Neural progenitor cell (in vitro differentiated cells): Measurements from ENCODE around the gene MELTF. TPM values are rescaled to one million over a fixed set of nuclear protein-coding genes. Genes with fewer than 3 reads are reported as not detected.

Source experiments
- DNase-seq: peaks from one replicate; pipeline ENCODE4 v3.0.0-alpha.2; 2016; ENCODE audit warnings: low spot score
- H2AFZ ChIP-seq: fragments of 200-600 bp; sonication (generic); replicated peaks from 2 replicates; pipeline ENCODE4 v1.6.1; 2016; ENCODE audit warnings: antibody characterized with exemption
- H3F3A ChIP-seq: fragments of 200-600 bp; sonication (generic); 2 replicates; pipeline ENCODE4 v1.6.1; 2016; ENCODE audit warnings: antibody characterized with exemption, low read depth
- H3K27ac ChIP-seq: fragments of 200-600 bp; sonication (generic); 2 replicates; pipeline ENCODE4 v1.5.1; 2016; ENCODE audit warnings: mild to moderate bottlenecking
- H3K27me3 ChIP-seq: fragments of 200-600 bp; sonication (generic); 2 replicates; pipeline ENCODE4 v1.6.1; 2016; ENCODE audit warnings: mild to moderate bottlenecking, moderate library complexity
- H3K36me3 ChIP-seq: fragments of 200-600 bp; sonication (generic); 2 replicates; pipeline ENCODE4 v1.5.1; 2016
- H3K4me1 ChIP-seq: fragments of 200-600 bp; sonication (generic); 2 replicates; pipeline ENCODE4 v1.6.1; 2016; ENCODE audit warnings: mixed run types
- H3K4me2 ChIP-seq: fragments of 200-600 bp; sonication (generic); 2 replicates; pipeline ENCODE4 v1.6.1; 2016
- H3K4me3 ChIP-seq: fragments of 200-600 bp; sonication (generic); 2 replicates; pipeline ENCODE4 v1.5.1; 2016
- H3K79me2 ChIP-seq: fragments of 200-600 bp; sonication (generic); 2 replicates; pipeline ENCODE4 v1.6.1; 2016; ENCODE audit warnings: low read depth
- H3K9ac ChIP-seq: fragments of 200-600 bp; sonication (generic); 2 replicates; pipeline ENCODE4 v1.6.1; 2016
- H3K9me3 ChIP-seq: fragments of 200-600 bp; sonication (generic); 2 replicates; pipeline ENCODE4 v1.5.1; 2016; ENCODE audit warnings: low read depth
- H4K20me1 ChIP-seq: fragments of 200-600 bp; sonication (generic); 2 replicates; pipeline ENCODE4 v1.6.1; 2016; ENCODE audit warnings: low read depth
- H3K27ac Mint-ChIP-seq: 3 replicates; pipeline ENCODE4 v1.8.0; 2021; ENCODE audit warnings: mixed read lengths
- H3K27me3 Mint-ChIP-seq: 2 replicates; pipeline ENCODE4 v1.8.0; 2022; ENCODE audit warnings: low read depth, mild to moderate bottlenecking, inconsistent platforms, moderate library complexity, mixed read lengths; ENCODE audit not compliant: insufficient read depth
- H3K36me3 Mint-ChIP-seq: 3 replicates; pipeline ENCODE4 v1.8.0; 2021; ENCODE audit warnings: mixed read lengths
- H3K4me1 Mint-ChIP-seq: 3 replicates; pipeline ENCODE4 v1.8.0; 2021; ENCODE audit warnings: mixed read lengths
- H3K4me3 Mint-ChIP-seq: 3 replicates; pipeline ENCODE4 v1.8.0; 2021; ENCODE audit warnings: mild to moderate bottlenecking, moderate library complexity, mixed read lengths
- H3K9me3 Mint-ChIP-seq: 3 replicates; pipeline ENCODE4 v1.8.0; 2020; ENCODE audit warnings: mixed read lengths
- CTCF ChIP-seq: fragments of 200-600 bp; sonication (generic); IDR thresholded peaks from 2 replicates; pipeline ENCODE4 v1.5.1; 2017; ENCODE audit warnings: antibody characterized with exemption, mild to moderate bottlenecking
- EZH2 ChIP-seq: fragments of 200-600 bp; sonication (generic); IDR thresholded peaks from 2 replicates; pipeline ENCODE4 v1.6.1; 2017; ENCODE audit warnings: antibody characterized with exemption, mild to moderate bottlenecking, moderate library complexity
- EZH2phosphoT487 ChIP-seq: fragments of 200-600 bp; sonication (generic); IDR thresholded peaks from 2 replicates; pipeline ENCODE4 v1.6.1; 2017; ENCODE audit warnings: antibody characterized with exemption
- total RNA-seq: library from RNA; depleted of rRNA; stranded (reverse); fragments of >200 nt; gene quantifications from 2 replicates; pipeline ENCODE4 v1.2.3, GENCODE V29; 2015; ENCODE audit warnings: low replicate concordance

The MELTF gene
- total RNA-seq, 1 donor from 2014 or later, result 0.28 TPM

DNA sequence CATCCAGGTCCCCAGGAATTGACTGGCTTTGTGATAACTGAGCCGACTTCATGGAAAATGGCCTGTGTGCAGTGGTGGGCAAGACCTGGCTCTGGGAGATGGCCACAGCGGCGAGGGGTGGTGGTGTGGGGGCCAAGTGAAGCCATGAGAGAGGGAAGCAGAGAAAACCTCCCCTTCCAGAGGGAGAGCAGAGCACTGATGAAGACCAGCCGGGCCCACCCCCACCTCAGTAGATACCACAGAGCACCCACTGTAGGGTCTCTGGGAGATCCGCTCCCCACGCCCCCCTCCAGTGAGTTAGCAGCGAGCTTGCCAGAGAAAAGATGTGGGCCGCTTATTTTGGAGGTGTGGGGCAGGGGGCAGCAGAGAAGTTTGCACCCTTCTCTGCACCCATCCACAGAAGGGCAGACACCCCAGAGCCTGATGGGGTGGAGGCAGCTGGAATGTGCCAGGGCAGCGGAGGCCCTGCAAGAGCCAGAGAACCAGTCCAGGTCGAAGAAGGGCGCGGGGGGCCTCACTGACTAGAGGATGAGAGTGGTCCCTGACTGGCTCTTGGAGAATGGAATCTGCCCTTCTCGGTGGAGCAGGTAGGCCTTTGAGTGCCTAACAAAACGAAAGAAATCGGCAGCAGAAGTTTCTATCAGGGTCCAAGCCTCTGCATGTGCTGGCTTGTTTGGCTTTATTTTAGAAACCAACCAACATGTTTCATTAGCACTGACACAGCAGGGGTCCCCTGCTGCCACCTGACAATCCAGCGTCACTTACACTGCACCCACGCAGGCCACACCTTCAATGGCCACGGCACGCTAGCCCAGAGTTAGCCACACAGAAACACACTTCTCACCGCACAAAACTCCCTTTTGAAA, 28.3 kb downstream of the MELTF start:
- Histone ChIP-seq H3K36me3 (no peaks in the 10 kb centered on the region), H3K9ac (no peak overlapping the region), H2AFZ (peak overlapping the region; percentile 79), H3F3A (peaks cover 12% of the 10 kb centered on the region), H3K9me3 (no peaks in the 10 kb centered on the region), H3K27ac (no peak overlapping the region), H3K79me2 (no peaks in the 10 kb centered on the region), H3K4me2 (no peak overlapping the region), H3K4me1 (peaks cover 8% of the 10 kb centered on the region), H4K20me1 (no peaks in the 10 kb centered on the region), H3K4me3 (no peak overlapping the region), H3K27me3 (peaks cover 28% of the 10 kb centered on the region)
- H3K36me3 Mint-ChIP-seq, result peaks cover 11% of the 10 kb centered on the region
- H3K27ac Mint-ChIP-seq, result peak overlapping the region; percentile 92
- peaks cover 10% of the 10 kb centered on the region for H3K4me1 Mint-ChIP-seq
- DNase-seq, result no peak
- peak overlapping the region; percentile 86 for H3K4me3 Mint-ChIP-seq
- no peak for TF ChIP-seq CTCF
- TF ChIP-seq EZH2, result no peak
- TF ChIP-seq EZH2phosphoT487, result no peak
- H3K27me3 Mint-ChIP-seq, result peaks cover 7% of the 10 kb centered on the region
- H3K9me3 Mint-ChIP-seq, result no peaks in the 10 kb centered on the region

- H3K9me3 ChIP-seq, result no peaks in the 10 kb centered on the region
- H3K4me3 ChIP-seq, result no peak overlapping the region
- TF ChIP-seq EZH2phosphoT487, result no peak
- TF ChIP-seq EZH2, result no peak
- TF ChIP-seq CTCF, result no peak
- no peaks in the 10 kb centered on the region for H3K36me3 ChIP-seq
- no peak for DNase-seq
- no peaks in the 10 kb centered on the region for H3K9me3 Mint-ChIP-seq
- no peak overlapping the region for H3K27ac ChIP-seq
- H3K27me3 ChIP-seq, result peaks cover 25% of the 10 kb centered on the region
- H4K20me1 ChIP-seq, result no peaks in the 10 kb centered on the region
- no peak overlapping the region for H3K9ac ChIP-seq
- no peak overlapping the region for H3K27ac Mint-ChIP-seq
- H3K79me2 ChIP-seq, result no peaks in the 10 kb centered on the region
- peaks cover 8% of the 10 kb centered on the region for H3K4me1 ChIP-seq
- no peak overlapping the region for H3K4me3 Mint-ChIP-seq
- no peak overlapping the region for H3K4me2 ChIP-seq
- H3F3A ChIP-seq, result peaks cover 12% of the 10 kb centered on the region
- peaks cover 7% of the 10 kb centered on the region for H3K27me3 Mint-ChIP-seq
- H3K4me1 Mint-ChIP-seq, result peaks cover 10% of the 10 kb centered on the region
- no peak overlapping the region for H2AFZ ChIP-seq
- H3K36me3 Mint-ChIP-seq, result peaks cover 9% of the 10 kb centered on the region
Measured at GRCh38 chr3:197000211-197000610, 29.4 kb downstream of the MELTF start.

DNA sequence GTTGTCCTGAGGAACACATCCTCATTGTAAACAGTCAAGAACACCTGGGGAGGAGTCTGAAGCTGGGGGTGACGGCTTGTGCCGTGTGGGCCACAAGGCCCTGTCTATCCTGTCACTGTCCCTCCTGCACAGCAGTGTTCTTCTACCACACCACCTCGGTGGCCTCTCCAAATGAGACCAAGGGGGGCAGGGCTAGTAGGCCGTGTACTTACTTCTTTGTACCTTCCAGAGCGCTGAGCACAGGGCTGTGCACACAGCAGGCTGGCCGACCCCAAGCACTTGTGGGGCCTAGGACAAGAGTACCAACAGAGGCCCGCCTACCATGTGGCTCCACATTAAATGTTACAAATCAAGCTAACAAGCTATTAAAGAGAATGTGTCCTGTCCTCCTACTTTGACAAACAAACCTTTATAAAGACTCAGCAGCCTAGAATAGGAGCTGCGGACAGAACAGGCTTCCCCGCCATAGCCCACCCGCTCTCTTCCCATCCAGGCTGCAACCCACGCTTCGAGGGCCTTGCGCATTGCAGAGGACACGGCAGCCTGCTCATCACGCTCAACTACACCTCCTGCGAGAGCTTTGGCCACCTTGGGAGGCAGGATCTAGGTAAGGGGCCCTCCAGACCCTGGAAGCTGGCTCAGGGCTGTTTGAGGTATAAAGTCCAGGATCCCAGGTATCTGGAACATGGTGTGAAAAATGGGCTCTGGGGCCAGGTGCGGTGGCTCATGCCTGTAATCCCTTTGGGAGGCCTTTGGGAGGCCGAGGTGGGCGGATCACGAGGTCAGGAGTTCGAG, 30.5 kb downstream of the MELTF start:
- no peak for DNase-seq
- Histone ChIP-seq H3K4me1 (peaks cover 8% of the 10 kb centered on the region), H2AFZ (no peak overlapping the region), H3K4me2 (no peak overlapping the region), H3F3A (peaks cover 12% of the 10 kb centered on the region), H3K9ac (no peak overlapping the region), H3K27me3 (peaks cover 15% of the 10 kb centered on the region), H4K20me1 (no peaks in the 10 kb centered on the region), H3K27ac (no peak overlapping the region), H3K4me3 (no peak overlapping the region), H3K79me2 (no peaks in the 10 kb centered on the region), H3K9me3 (no peaks in the 10 kb centered on the region), H3K36me3 (no peaks in the 10 kb centered on the region)
- Mint-ChIP-seq H3K27ac (no peak overlapping the region), H3K4me1 (peaks cover 9% of the 10 kb centered on the region), H3K27me3 (peaks cover 4% of the 10 kb centered on the region), H3K36me3 (peaks cover 5% of the 10 kb centered on the region), H3K4me3 (no peak overlapping the region), H3K9me3 (no peaks in the 10 kb centered on the region)
- no peak for TF ChIP-seq EZH2phosphoT487
- TF ChIP-seq CTCF, result no peak
- TF ChIP-seq EZH2, result no peak
